ENCODE results near the gene NABP2.
"Not testable (repeated sequence)": the region's sequence is repeated elsewhere in the genome, so short reads cannot be mapped to it uniquely, and the experiment has no call there.

NABP2 gene

DNA sequence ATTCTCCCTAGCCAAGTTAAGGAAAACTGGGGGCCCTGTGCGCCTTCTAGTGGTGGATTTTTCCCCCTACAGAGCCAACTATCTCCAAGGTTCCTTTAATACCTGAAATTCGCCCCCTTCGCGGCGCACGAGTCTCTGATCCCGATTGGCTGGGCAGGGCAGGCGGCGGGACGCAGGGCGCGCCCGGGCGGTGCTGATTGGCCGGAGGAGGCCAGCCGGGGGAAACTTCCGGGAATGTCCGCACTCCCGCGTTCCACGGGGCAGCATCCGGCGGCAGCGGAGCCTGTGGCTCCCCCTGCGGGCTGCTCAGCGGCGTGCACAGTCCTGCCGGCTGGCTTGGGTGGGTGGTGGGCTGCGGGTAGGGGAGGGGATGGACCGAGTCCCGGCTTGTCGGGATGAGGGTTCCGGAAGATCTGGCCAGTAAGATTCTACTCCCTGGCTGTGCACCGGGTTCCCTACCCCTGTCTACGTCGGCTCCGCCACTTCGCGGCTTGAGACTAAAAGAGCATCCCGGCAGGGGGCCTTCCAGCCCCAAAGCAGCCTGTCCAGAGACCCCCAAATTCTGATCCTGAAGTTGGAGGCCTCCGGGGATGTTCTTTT lies at the start of gene NABP2:
Gene NABP2, plus strand, starts transcription at position 241 of the 600 bp plus-strand sequence. CDS start 515 bp downstream, outside the sequence.
- peak; percentile 96 for DNase-seq

- DNase-seq: no peak
These were observed 45.8 kb upstream of the NABP2 start for GRCh38 chr12:56178347-56178746.

DNA sequence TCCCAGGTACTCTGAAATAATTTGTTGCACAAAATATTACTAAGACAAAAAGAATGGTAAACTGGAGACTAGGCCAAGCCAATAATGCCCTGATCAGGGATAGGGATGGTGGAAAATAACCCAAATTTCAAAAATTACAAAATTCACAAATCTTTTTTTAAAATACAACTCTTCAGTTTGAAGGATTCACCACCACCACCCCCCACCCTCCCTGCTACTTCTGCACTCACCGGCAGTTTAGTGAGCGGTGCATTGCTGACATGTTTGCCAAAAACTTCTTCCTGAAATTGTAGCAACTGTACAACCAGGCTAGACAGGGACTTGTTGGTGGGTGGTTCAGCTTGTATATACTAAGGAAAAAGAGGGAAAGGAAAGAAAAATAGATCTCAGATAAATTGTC lies 37.2 kb upstream of the NABP2 start:
- DNase-seq: no peak

GRCh38 chr12:56188131-56188777 lies 35.9 kb upstream of the NABP2 start:
- DNase-seq: peak; percentile 9

DNA sequence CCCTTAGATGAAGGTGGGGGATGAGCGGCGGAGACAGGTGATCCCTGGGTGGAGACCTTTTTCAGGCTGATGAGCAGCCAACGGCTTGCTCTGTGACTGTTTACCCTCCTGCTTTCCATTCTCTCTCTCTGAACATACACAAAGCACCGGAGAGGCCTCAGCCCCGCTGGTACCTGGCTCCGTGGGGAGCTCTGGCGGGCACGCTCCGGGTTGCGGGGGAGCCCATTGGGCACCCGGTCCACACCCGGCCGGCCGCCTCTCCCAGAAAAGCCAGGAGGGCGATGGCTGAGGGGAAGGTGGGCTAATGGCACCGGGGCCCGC lies 35.4 kb upstream of the NABP2 start:
- no peak for DNase-seq

DNA sequence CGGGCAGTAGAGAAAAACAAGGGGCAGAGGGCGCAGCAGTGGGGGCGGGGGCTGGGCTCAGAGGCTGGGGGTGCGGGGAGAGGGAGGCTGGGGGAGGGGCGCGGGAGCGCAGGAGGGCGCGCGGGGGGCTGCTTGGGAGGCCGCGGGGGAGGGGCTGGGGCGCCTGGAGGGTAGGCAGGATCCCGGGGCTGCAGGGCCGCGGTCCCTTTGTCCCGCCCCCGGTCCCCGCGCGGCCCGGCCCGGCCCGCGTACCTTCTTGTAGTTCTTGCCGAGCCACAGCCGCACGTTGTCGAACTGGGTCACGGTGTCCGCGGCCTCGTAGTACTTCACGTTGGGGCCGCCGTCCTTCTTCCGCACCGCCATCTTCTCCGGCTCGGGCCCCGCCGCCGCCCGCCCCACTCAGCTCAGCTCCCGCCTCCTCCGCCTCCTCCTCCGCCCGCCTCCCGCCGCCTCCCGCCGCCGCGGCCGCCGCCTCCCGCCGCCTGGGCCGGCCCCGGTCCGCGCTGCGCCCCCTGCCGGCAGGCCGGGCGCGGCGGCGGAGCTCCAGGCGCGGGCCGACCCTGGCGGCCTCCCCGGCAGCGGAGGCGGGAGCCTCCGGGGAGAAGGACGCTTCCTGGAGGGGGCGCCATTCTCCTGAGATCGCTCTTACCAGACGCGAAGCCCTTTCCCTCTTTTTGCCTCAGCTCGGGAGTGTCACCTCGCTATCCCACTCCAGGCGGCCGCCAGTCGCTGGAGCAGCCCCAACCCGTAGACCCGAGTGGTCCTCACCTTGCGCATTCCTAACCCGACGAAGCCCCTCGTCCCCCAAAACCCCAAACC lies 34.8 kb upstream of the NABP2 start, which contains the start of gene SMARCC2:
Gene SMARCC2, minus strand, starts transcription at position 385 of the 819 bp plus-strand sequence. Its CDS starts 22 bp downstream, at position 363.
- DNase-seq: peak; percentile 80

DNA sequence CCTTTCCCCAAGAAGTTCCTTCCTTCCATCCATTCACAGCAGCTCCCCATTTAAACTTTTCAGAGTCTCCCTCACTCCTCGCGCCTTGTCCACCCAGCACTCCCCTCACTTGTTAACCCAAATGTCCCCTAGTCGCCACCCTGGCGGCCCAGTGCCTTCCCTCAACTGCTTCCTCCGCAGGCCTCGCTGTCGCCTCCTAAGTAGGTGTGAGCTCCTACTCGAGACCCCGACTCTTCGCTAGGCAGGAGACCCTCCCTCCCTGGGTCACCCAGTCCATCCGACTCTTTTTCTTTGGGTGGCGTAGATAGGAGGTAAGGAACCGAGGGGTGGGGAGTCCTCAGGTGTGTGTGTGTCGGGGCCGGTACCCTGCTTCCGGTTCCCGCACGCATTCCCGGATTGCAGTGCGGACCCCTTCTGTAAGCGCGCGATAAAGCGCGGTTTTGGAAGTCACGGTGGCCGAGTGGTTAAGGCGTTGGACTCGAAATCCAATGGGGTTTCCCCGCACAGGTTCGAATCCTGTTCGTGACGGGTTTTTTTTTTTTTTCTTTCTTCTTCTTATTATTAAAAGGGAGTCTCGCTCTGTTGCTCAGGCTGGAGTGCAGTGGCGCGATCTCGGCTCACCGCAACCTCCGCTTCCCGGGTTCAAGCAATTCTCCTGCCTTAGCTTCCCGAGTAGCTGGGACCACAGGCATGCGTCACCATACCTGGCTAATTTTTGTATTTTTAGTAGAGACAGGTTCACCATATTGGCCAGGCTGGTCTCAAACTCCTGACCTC lies 34.0 kb upstream of the NABP2 start:
- peak; percentile 75 for DNase-seq

DNA sequence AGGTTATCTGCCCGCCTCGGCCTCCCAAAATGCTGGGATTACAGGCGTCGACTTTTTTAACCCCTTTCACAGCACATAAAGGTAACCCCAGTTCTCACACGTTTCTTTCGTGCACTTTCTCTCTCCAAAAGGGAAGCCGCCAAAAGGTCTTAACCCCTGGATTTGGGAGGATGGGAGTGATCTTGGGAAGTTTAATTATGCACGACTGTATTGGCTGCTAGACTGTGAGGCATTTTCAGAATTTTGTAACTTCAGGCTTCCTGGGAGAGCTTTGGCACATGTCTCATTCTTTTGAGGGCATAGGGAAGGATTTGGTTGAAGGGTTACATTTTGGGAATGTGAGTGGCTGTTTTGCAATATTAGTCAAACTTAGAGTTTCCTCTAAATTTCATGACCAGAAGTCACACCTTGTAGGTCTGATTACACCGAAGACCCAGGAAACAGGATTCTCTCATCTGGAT lies 33.4 kb upstream of the NABP2 start:
- DNase-seq: no peak

DNA sequence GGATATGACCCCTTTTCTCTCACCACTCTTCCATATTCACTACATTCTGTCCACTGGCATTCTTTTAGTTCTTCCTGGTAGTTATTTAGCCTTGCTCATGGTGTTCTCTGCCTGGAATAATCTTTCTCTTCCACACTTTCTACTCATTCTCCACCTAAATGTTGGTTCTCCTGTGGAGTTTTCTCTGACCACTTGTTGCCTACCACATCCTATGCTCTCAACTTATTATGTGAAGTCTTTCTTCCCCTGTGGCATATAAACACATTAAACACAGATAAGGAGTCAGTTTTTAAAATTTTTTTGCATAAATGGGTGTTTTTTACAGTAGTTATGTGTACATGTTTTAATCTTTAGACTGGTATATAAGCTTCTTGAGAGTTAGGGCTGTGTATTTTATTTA lies 31.6 kb upstream of the NABP2 start:
- DNase-seq: no peak

DNA sequence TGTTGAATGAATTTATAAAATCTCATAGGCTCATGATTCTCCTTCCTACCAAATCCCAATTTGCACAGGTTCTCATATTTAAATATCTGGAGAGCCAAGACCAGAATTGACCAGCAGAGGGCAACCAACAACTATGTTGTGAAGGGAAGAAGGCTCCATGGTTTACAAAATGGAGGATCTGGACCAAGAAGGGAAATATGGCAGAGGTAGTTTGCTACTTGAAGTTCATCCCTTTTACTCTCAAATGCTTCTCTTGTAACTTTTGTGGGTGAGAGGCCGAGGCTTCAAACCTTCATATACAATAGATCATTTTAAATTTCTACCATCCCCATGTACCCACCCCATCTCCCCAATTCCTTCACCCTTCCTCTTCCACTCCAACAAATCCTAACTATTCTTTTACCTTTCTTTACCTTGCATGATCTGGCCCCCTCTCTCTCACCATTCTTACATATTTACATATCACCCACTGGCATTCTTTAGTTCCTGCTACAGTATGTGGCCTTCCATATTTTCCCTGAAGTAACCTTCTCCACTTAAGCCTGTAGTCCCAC lies 31.0 kb upstream of the NABP2 start:
- DNase-seq: peak; percentile 84

DNA sequence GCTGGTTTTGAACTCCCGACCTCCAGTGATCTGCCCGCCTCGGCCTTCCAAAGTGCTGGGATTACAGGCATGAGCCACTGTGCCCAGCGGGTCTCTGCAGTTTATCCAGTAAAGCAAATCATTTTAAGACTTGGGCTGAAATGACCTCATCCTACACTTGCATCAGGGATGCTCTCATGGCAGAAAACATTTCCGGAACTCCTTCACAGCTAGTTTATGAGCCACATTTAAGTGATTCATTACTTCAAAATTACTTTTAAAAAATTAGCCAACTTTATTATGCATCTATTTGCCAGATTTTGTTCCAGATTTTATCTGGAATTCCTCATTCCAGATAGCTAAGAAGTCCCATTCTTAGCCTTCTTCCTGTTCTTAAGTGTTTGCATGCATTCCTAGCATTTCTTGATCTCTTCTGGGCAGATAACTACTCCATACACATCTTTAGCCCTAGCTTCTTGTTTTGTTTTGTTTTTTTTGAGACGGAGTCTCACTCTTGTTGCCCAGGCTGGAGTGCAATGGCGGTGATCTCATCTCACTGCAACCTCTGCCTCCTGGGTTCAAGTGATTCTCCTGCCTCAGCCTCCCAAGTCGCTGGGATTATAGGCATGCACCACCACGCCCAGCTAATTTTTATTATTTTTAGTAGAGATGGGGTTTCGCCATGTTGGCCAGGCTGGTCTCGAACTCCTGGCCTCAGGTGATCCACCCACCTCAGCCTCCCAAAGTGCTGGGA lies 27.2 kb upstream of the NABP2 start:
- not testable (repeated sequence) for DNase-seq

DNA sequence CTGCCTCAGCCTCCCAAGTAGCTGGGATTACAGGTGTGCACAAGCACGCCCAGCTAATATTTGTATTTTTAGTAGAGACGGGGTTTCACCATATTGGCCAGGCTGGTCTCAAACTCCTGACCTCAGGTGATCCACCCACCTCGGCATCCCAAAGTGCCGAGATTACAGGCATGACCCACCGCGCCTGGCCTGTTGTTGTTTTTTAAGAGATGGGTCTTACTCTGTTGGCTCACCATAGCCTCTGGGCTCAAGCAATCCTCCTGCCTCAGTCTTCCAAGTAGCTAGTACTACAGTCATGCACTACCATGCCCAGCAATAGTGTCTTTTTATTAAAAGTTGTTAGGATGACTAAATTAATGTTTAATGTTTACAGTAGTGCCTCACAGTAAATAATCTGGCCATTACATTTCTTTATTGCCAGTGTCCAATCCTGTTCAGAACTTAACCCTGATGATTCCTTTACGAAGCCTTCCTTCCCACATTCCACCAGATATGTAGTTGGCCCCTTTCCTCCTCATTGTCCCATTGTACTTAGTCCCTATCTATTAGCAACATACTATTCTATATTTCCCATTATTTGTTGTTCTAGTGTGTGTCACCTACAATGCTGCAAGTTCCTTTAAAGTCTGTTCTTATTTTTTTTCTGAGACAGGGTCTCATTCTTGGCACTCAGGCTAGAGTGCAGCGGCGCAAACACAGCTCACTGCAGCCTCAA lies 26.1 kb upstream of the NABP2 start:
- no peak for DNase-seq

DNA sequence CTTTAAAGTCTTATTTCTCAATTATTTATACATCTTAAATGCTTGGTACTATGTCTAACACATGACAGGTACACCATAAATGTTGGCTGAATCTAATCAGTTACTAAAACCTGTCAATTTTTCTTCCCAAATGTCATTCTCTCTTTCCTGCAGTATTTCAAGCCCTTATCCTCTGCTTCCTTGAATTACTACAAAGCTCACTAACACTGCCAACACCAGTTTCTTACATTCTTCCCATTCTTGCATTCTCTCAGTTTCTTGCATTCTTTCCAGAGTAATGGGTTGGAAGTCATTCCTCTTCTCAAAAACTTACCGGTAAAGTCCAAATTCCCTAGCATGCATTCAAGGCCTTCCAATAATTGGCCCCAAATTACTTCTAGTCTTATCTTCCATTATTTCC lies 25.3 kb upstream of the NABP2 start:
- no peak for DNase-seq

GRCh38 chr12:56202366-56202765 lies 21.8 kb upstream of the NABP2 start:
- DNase-seq: no peak

- DNase-seq: no peak
These were observed 21.3 kb upstream of the NABP2 start for GRCh38 chr12:56202838-56203237.

GRCh38 chr12:56204275-56204674 lies 19.9 kb upstream of the NABP2 start:
- no peak for DNase-seq

DNA sequence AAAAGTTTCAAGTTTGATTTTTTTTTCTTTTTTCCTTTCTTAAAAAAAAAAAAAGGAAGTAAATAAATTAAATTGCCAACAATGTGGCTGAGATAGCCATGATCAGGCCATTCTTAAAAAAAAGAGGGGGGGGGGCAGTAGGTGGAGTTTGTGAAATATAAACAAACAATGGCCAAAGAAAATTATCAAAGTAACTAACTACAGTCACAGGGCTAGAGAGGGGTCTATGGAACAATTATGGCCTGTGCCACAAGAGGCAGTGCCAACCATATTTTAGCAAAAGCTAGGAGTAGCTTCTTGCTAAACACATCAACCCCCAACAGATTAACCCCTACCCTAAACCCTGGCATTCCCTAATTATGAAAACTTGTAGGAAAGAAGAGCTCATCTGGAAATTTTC lies 18.7 kb upstream of the NABP2 start:
- DNase-seq: no peak

- DNase-seq: peak; percentile 18
These were observed 17.5 kb upstream of the NABP2 start for GRCh38 chr12:56206452-56207166.

GRCh38 chr12:56208006-56208405 lies 16.1 kb upstream of the NABP2 start:
- no peak for DNase-seq

GRCh38 chr12:56212361-56212760 lies 11.8 kb upstream of the NABP2 start:
- DNase-seq: no peak

GRCh38 chr12:56213878-56214277 lies 10.3 kb upstream of the NABP2 start:
- no peak for DNase-seq

All from CD4-positive, alpha-beta T cell treated with Interleukin-4 for 4 hours (primary cell).